ENCODE results near the gene TMX1.

The TMX1 gene

GRCh38 chr14:51242545-51243490 lies 2.8 kb downstream of the TMX1 start:
- no peak for TF ChIP-seq ESRRG (CRISPR knock-in tag; IDR thresholded peaks at IDR 0.05)
- TF ChIP-seq ZNF70 (CRISPR knock-in tag; IDR thresholded peaks at IDR 0.05) = no peak
- TF ChIP-seq, protein P1, sequence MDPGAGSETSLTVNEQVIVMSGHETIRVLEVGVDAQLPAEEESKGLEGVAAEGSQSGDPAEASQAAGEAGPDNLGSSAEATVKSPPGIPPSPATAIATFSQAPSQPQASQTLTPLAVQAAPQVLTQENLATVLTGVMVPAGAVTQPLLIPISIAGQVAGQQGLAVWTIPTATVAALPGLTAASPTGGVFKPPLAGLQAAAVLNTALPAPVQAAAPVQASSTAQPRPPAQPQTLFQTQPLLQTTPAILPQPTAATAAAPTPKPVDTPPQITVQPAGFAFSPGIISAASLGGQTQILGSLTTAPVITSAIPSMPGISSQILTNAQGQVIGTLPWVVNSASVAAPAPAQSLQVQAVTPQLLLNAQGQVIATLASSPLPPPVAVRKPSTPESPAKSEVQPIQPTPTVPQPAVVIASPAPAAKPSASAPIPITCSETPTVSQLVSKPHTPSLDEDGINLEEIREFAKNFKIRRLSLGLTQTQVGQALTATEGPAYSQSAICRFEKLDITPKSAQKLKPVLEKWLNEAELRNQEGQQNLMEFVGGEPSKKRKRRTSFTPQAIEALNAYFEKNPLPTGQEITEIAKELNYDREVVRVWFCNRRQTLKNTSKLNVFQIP (CRISPR knock-in tag; IDR thresholded peaks at IDR 0.05; ENCODE audit: borderline replicate concordance, low read depth) = no peak
- no peak for TF ChIP-seq ZC3H10 (CRISPR knock-in tag; IDR thresholded peaks at IDR 0.05)
- no peak for TF ChIP-seq ARNTL (CRISPR knock-in tag; IDR thresholded peaks at IDR 0.05; ENCODE audit: borderline replicate concordance, low read depth)
- no peak for TF ChIP-seq CSRNP3 (CRISPR knock-in tag; IDR thresholded peaks at IDR 0.05)
- no peak for TF ChIP-seq OSR1 (CRISPR knock-in tag; IDR thresholded peaks at IDR 0.05)
- TF ChIP-seq CSDC2 (CRISPR knock-in tag; IDR thresholded peaks at IDR 0.05) = no peak
- TF ChIP-seq ZNF565 (CRISPR knock-in tag; conservative IDR thresholded peaks at IDR 0.05; ENCODE audit: low read depth) = no peak
- TF ChIP-seq TOX (CRISPR knock-in tag; IDR thresholded peaks at IDR 0.05; ENCODE audit: borderline replicate concordance) = no peak
- no peak for TF ChIP-seq PPARA (CRISPR knock-in tag; IDR thresholded peaks at IDR 0.05; ENCODE audit: borderline replicate concordance)
- no peak for TF ChIP-seq TCF4 (CRISPR knock-in tag; IDR thresholded peaks at IDR 0.05; ENCODE audit: borderline replicate concordance)
- TF ChIP-seq ISL1 (CRISPR knock-in tag; IDR thresholded peaks at IDR 0.05) = no peak
- TF ChIP-seq, protein P2, sequence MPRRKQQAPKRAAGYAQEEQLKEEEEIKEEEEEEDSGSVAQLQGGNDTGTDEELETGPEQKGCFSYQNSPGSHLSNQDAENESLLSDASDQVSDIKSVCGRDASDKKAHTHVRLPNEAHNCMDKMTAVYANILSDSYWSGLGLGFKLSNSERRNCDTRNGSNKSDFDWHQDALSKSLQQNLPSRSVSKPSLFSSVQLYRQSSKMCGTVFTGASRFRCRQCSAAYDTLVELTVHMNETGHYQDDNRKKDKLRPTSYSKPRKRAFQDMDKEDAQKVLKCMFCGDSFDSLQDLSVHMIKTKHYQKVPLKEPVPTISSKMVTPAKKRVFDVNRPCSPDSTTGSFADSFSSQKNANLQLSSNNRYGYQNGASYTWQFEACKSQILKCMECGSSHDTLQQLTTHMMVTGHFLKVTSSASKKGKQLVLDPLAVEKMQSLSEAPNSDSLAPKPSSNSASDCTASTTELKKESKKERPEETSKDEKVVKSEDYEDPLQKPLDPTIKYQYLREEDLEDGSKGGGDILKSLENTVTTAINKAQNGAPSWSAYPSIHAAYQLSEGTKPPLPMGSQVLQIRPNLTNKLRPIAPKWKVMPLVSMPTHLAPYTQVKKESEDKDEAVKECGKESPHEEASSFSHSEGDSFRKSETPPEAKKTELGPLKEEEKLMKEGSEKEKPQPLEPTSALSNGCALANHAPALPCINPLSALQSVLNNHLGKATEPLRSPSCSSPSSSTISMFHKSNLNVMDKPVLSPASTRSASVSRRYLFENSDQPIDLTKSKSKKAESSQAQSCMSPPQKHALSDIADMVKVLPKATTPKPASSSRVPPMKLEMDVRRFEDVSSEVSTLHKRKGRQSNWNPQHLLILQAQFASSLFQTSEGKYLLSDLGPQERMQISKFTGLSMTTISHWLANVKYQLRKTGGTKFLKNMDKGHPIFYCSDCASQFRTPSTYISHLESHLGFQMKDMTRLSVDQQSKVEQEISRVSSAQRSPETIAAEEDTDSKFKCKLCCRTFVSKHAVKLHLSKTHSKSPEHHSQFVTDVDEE (CRISPR knock-in tag; IDR thresholded peaks at IDR 0.05) = no peak
- no peak for ATAC-seq

- no peak for TF ChIP-seq ISL1 (CRISPR knock-in tag; IDR thresholded peaks at IDR 0.05)
- TF ChIP-seq TOX (CRISPR knock-in tag; IDR thresholded peaks at IDR 0.05; ENCODE audit: borderline replicate concordance) = no peak
- no peak for TF ChIP-seq RARB (CRISPR knock-in tag; IDR thresholded peaks at IDR 0.05)
- TF ChIP-seq ESRRG (CRISPR knock-in tag; IDR thresholded peaks at IDR 0.05) = no peak
- TF ChIP-seq, protein P1 (CRISPR knock-in tag; IDR thresholded peaks at IDR 0.05; ENCODE audit: borderline replicate concordance, low read depth) = no peak
- ATAC-seq = no peak
These were observed 4.5 kb downstream of the TMX1 start for GRCh38 chr14:51244591-51244990.

DNA sequence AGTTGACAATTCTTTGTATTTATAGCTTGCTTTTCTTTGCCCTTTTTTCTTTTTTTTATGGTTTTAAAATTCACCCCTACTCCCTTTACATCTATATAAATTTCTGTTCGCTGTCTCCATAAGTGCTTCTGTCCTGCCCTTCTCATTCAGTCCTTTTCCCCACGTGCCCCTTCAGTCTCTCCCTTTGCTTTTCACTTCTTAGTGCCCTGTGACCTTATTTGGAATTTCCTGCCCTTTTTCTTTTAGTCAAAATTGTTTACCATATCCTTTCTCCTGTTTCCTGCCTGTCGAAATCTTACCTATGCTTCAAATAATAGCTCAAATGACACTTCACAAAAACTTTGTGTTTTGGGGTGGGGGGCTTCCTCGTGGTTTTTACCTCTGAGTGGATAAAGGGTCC lies 6.0 kb downstream of the TMX1 start:
- ATAC-seq = no peak
- no peak for TF ChIP-seq GLIS3 (CRISPR knock-in tag; IDR thresholded peaks at IDR 0.05)
- TF ChIP-seq ARNTL (CRISPR knock-in tag; IDR thresholded peaks at IDR 0.05; ENCODE audit: borderline replicate concordance, low read depth) = no peak
- no peak for TF ChIP-seq SNAI2 (CRISPR knock-in tag; IDR thresholded peaks at IDR 0.05)
- TF ChIP-seq ZFP3 (CRISPR knock-in tag; IDR thresholded peaks at IDR 0.05) = no peak
- no peak for TF ChIP-seq ESRRG (CRISPR knock-in tag; IDR thresholded peaks at IDR 0.05)
- no peak for TF ChIP-seq PPARA (CRISPR knock-in tag; IDR thresholded peaks at IDR 0.05; ENCODE audit: borderline replicate concordance)

Measured in SK-N-SH treated with all-trans-retinoic acid at 6 μM for 48 hours (cell line).